HCEC 1CT (cell line): ENCODE data around the gene CAB39.

ENCODE experiments used
- DNase-seq: peaks from one replicate; pipeline ENCODE4 v3.0.0-alpha.2; 2017

CAB39 gene

GRCh38 chr2:230788554-230789175 lies 76.0 kb downstream of the CAB39 start:
- no peak for DNase-seq

GRCh38 chr2:230790981-230791380 lies 78.3 kb downstream of the CAB39 start:
- DNase-seq = no peak

DNA sequence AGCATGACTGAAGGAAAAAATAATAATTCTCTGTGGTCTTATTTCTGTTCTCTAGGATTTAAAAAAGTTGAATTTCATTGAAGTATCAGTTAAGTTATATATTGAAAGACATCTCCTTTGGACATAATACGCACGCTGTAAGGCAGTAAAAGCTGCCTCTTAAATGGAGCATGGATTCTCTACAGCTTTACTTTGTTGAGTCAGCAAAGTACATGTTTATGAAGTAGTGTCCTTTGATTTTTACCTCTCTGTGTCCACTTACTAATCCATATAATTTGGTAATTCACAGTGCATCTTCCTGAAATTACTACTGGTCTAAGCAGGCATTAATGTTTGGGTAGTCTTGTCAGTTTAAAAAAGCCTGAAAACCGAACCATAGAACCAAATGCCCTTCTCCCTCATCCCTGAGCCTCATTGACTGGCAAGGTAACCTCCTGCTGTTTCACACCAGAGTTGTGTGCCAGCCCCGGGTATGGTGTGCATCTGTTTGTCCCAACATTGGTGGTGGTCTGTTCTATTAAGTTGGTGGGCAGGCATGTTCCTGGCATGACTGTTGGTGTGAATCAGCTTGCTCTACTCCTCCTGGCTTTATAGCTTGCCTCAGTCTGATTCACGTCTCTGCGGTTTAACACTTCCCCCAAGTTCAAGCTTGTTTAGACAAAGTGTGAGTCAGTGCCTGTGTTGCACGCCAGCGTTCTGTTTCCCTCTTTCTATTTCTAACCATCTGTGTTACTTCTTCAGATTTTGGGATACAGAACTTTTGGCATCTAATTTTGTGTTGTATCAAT lies 81.1 kb downstream of the CAB39 start:
- DNase-seq = peak; percentile 100

DNA sequence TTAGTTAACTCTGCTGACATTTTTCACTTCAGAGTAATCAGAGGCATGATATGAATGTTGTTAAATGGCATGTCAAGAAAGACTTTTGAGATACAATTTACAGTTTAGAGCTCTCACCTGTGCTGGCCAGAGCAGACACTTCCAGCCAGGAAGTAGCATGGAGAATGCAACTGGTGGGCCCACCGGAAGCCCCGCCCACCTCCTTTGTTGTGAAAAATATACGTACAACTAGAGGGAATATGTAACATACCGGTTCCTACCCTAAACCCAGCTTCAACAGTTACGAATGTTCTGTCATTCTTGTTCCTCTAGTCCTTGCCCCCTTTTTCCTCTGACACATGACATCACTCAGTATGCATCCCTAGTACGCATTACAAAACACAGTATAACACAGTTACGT lies 81.9 kb downstream of the CAB39 start:
- peak; percentile 48 for DNase-seq

- no peak for DNase-seq
Observed at GRCh38 chr2:230795856-230796255, 83.2 kb downstream of the CAB39 start.

DNA sequence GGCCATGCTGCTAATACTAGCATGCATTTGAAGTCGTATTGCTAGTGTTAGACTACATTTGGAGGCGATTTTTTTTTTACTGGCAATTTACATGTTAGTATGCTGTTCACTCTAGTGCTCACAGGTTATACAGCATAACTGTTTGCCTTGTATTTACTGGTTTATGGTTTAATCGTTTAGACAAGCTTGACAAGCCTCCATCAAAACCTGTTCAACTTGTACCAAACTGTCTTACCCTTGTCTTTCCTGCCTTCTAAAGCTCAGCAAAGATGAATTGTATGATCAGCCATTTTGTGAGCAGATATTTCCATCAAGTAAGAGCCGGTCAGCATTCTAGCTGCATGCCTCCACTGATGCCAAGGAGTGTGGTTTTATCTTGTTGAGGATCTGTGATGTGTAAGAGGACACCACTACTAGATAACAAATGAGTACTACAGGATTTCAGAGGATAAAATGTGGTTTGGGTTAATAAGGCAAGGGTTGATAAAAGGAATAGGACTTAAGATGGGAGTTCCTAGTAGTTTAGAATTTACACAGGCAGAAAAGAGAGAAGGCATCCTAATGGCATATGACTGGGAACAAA lies 83.7 kb downstream of the CAB39 start:
- peak; percentile 30 for DNase-seq

- peak; percentile 49 for DNase-seq
Observed at GRCh38 chr2:230797515-230798495, 85.2 kb downstream of the CAB39 start.

- peak; percentile 60 for DNase-seq
Observed at GRCh38 chr2:230798769-230799399, 86.2 kb downstream of the CAB39 start.

- no peak for DNase-seq
Observed at GRCh38 chr2:230805353-230806017, 92.8 kb downstream of the CAB39 start.

- no peak for DNase-seq
Observed at GRCh38 chr2:230807729-230808128, 95.1 kb downstream of the CAB39 start.

DNA sequence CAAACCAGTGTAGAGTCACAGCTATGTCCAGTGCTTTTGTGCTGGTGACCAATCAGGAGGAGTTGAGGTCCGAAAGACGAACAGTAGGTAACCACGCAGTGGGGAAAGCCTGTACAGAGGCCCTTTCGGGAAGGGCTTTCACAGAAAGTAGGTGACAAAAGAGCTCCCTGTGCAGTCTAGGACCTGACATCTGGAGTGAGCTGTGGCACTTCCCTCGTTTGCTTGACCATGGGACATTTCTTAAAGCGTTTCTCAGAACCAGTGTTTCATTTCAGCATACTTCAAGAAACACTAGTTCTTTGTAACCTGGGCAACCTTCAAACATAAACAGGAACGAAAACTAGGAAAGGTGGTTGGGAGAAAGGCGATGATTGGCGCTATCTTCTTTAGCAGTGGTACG lies 96.4 kb downstream of the CAB39 start:
- DNase-seq = no peak

GRCh38 chr2:230809677-230810251 lies 97.1 kb downstream of the CAB39 start:
- no peak for DNase-seq

- no peak for DNase-seq
Observed at GRCh38 chr2:230811508-230811907, 98.9 kb downstream of the CAB39 start.

GRCh38 chr2:230812033-230812432 lies 99.4 kb downstream of the CAB39 start:
- no peak for DNase-seq

DNA sequence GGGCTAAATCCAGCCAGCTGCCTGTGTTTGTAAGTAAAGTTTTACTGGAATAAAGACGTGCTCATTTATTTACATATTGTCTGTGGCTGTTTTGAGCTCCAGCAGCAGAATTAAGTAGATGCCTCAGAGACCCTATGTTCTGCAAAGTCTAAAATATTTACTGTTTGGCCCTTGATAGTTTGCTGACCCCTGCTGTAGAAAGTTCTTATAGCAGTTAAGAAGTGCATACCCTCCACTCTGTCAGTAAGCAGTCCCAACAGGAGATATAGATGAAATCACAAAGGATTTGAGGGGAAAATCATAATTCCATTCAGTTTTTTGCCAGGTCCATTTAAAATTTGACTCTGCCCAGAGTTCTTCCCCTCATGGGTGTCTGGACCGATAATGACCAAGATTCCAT lies 102.0 kb downstream of the CAB39 start:
- DNase-seq = peak; percentile 20

GRCh38 chr2:230815088-230815487 lies 102.4 kb downstream of the CAB39 start:
- no peak for DNase-seq

DNA sequence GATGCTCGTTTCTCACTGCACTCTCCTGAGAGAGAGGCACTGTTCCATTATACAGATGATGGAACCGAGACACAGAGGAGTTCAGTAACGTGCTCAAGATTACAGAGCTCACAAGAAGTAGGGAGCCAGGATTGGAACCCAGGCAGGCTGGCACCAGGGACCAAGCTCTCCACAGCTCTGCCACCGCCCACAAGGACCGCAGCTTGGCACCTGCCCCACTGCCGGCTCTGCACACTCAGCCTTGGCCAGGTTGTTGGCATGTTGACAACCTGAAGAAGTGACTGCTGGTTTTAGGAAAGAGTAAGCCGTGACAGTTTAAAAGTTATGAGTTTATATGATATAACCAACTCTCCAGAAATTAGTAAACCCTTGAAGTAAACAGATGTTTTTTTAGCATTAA lies 104.1 kb downstream of the CAB39 start:
- DNase-seq = no peak

DNA sequence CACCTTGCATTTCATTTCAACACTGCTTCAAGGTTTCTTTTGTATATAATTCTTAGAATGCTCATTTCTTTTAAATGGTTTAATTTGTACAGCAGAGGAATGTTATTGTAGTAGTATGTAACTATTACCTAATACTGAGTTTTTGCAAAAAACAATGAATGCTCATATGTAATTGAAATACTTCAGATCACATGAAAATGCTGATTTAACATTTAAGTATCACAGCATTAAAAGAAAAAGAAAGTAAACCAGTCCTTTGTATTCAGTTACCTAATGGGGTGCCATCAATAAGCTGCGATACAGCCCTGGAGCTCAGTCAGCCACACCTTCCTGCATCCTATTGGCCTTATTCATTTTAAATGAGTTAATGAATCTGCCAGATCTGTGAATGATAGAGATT lies 106.8 kb downstream of the CAB39 start:
- DNase-seq = no peak

DNA sequence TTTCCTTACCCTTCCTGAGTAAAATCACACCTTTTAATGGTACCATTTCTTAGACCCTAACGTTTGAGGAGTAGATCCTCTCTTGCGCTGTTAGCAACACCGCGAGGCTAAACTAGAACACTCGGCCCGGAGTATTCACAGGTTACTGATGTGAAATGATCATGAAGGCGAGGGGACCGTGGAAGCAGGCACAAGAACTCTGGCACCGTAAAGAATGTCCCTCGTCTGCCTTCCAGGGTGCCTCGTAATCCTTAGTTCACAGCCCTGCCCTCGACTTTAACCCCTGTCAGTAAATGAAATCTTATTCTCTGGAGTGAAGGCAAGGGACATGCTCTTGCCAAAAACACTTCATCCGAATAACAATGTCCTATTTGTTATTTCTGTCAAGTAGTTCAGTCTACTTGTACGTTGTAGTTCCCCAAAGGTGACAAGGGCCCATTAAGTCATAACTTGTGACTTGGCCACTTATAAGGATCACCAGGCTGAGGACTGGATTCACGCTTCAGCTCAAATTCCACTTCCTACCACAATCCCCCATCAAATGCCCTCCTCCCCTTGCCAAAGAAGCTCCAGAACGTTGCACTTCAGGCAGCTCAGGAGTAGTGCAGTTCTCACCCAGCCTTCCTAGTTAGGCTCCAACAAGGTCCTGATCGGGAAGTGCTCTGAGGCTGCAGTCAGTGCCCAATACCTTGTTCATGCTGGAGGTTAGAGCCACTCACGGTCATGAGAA lies 108.8 kb downstream of the CAB39 start:
- DNase-seq = no peak

DNA sequence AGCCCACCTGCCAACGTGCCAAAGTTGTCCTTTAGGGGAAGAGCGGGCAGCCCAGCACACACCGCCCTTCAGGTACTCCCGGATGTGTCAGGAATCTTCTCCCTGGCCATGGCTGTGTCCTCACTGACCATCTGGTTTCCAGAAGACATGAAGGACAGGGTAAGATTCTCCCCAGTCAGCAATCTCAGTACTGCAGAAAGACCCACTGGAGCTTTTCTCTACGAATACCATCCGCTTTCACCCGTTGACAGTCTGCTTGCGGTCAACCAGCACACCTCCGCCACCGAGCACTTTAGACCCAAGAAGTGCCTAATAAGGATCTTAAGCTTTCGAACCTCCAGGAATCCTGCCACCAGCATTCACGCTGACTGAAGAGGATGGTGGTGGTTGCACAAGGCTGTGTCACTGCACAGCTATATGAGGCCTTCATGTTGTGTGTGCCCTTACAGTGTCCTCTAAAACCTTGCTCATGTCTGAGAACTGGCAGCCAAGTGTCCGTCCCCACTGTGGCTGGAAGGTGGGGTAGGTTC lies 109.4 kb downstream of the CAB39 start:
- no peak for DNase-seq
